ENCODE measurements around the gene TMEM132C. TPM values are rescaled to one million over a fixed set of nuclear protein-coding genes. Genes with fewer than 3 reads are reported as not detected.

Gene TMEM132C
- total and polyA plus RNA-seq, 2 experiments from 2014 or later: 10.6 to 16.5 TPM

- Histone ChIP-seq H3K27ac (no peak overlapping the region), H3K27me3 (no peaks in the 10 kb centered on the region), H2AFZ (no peak overlapping the region), H3K4me3 (no peak overlapping the region), H3K4me2 (no peak overlapping the region), H3K79me2 (no peaks in the 10 kb centered on the region), H3K9me2 (replicated peaks; ENCODE audit: insufficient read depth) (no peaks in the 10 kb centered on the region), H3K4me1 (ENCODE audit: insufficient read depth) (no peaks in the 10 kb centered on the region), H3K36me3 (replicated peaks; ENCODE audit: insufficient read depth, low read depth) (no peaks in the 10 kb centered on the region), H4K20me1 (ENCODE audit: insufficient read depth, poor library complexity, severe bottlenecking) (no peaks in the 10 kb centered on the region), H3K9me3 (ENCODE audit: low read depth) (no peaks in the 10 kb centered on the region)
- no peak for DNase-seq (ENCODE audit: low spot score)
- WGBS (ENCODE audit: low lambda C conversion rate, missing lambda C conversion rate): 59% methylated on average over 4 of the region's 4 CpGs
- TF ChIP-seq EZH2phosphoT487 (IDR thresholded peaks at IDR 0.05; ENCODE audit: low read depth, severe bottlenecking, unreplicated experiment) (no peak), CTCF (IDR thresholded peaks at IDR 0.05; ENCODE audit: poor library complexity) (no peak), EZH2 (IDR thresholded peaks at IDR 0.05; ENCODE audit: borderline replicate concordance) (no peak)
Observed at GRCh38 chr12:128753438-128753837, 486.5 kb downstream of the TMEM132C start.

- Histone ChIP-seq H3K9me3 (ENCODE audit: low read depth) (no peaks in the 10 kb centered on the region), H3K4me3 (no peak overlapping the region), H3K27me3 (no peaks in the 10 kb centered on the region), H4K20me1 (ENCODE audit: insufficient read depth, poor library complexity, severe bottlenecking) (no peaks in the 10 kb centered on the region), H3K79me2 (no peaks in the 10 kb centered on the region), H3K27ac (no peak overlapping the region), H3K36me3 (replicated peaks; ENCODE audit: insufficient read depth, low read depth) (no peaks in the 10 kb centered on the region), H3K4me1 (ENCODE audit: insufficient read depth) (no peaks in the 10 kb centered on the region), H3K4me2 (no peak overlapping the region), H3K9me2 (replicated peaks; ENCODE audit: insufficient read depth) (no peaks in the 10 kb centered on the region), H2AFZ (no peak overlapping the region)
- no peak for DNase-seq (ENCODE audit: low spot score)
- TF ChIP-seq EZH2 (IDR thresholded peaks at IDR 0.05; ENCODE audit: borderline replicate concordance) (no peak), EZH2phosphoT487 (IDR thresholded peaks at IDR 0.05; ENCODE audit: low read depth, severe bottlenecking, unreplicated experiment) (no peak), CTCF (IDR thresholded peaks at IDR 0.05; ENCODE audit: poor library complexity) (no peak)
- 64% methylated on average over 3 of the region's 3 CpGs for WGBS (ENCODE audit: low lambda C conversion rate, missing lambda C conversion rate)
Observed at GRCh38 chr12:128754275-128754674, 487.3 kb downstream of the TMEM132C start.

- Histone ChIP-seq H3K4me2 (no peak overlapping the region), H3K27ac (no peak overlapping the region), H3K9me2 (replicated peaks; ENCODE audit: insufficient read depth) (no peaks in the 10 kb centered on the region), H3K4me1 (ENCODE audit: insufficient read depth) (no peaks in the 10 kb centered on the region), H3K9me3 (ENCODE audit: low read depth) (no peaks in the 10 kb centered on the region), H3K79me2 (no peaks in the 10 kb centered on the region), H4K20me1 (ENCODE audit: insufficient read depth, poor library complexity, severe bottlenecking) (no peaks in the 10 kb centered on the region), H3K4me3 (no peak overlapping the region), H3K36me3 (replicated peaks; ENCODE audit: insufficient read depth, low read depth) (no peaks in the 10 kb centered on the region), H3K27me3 (no peaks in the 10 kb centered on the region), H2AFZ (no peak overlapping the region)
- TF ChIP-seq EZH2 (IDR thresholded peaks at IDR 0.05; ENCODE audit: borderline replicate concordance) (no peak), CTCF (IDR thresholded peaks at IDR 0.05; ENCODE audit: poor library complexity) (no peak), EZH2phosphoT487 (IDR thresholded peaks at IDR 0.05; ENCODE audit: low read depth, severe bottlenecking, unreplicated experiment) (no peak)
- WGBS (ENCODE audit: low lambda C conversion rate, missing lambda C conversion rate): 63% methylated on average over 4 of the region's 4 CpGs
- no peak for DNase-seq (ENCODE audit: low spot score)
Observed at GRCh38 chr12:128755566-128755965, 488.6 kb downstream of the TMEM132C start.

Small RNAs within 50 kb of the gene (microRNA-seq; reads per million reads assigned to microRNA genes)
- 16.5 reads per million, percentile 35 among the genes with 10 or more reads in this experiment for gene MIR3612
- not detected for gene MIR4419B

Small RNAs within 50 kb of the gene (small RNA-seq; reads per million reads assigned to genes)
- 0.62 reads per million, percentile 50 among the genes with 10 or more reads in this experiment for gene MIR3612
- not detected for gene MIR4419B
